Endodermal cell (in vitro differentiated cells): Measurements from ENCODE around the gene OR2V2. TPM values are rescaled to one million over a fixed set of nuclear protein-coding genes. Genes with fewer than 3 reads are reported as not detected.

Experiments used
- DNase-seq: peaks from one replicate; pipeline ENCODE4 v3.0.0-alpha.2; 2017
- H3K27ac ChIP-seq: 2 replicates; pipeline ENCODE4 v1.5.1; 2013; ENCODE audit warnings: mild to moderate bottlenecking, low read depth, low read length, moderate library complexity
- H3K27me3 ChIP-seq: 2 replicates; pipeline ENCODE4 v1.6.1; 2013; ENCODE audit warnings: mild to moderate bottlenecking, low read length, moderate library complexity; ENCODE audit not compliant: insufficient read depth, control insufficient read depth, poor library complexity, severe bottlenecking
- H3K36me3 ChIP-seq: 2 replicates; pipeline ENCODE4 v1.7.0; 2013; ENCODE audit warnings: mild to moderate bottlenecking, low read length, moderate library complexity; ENCODE audit not compliant: control insufficient read depth, insufficient read depth
- H3K4me1 ChIP-seq: one replicate; pipeline ENCODE4 v1.7.0; 2013; ENCODE audit warnings: low read length; ENCODE audit not compliant: control insufficient read depth, insufficient read depth
- H3K4me3 ChIP-seq: 2 replicates; pipeline ENCODE4 v1.5.1; 2013; ENCODE audit warnings: mild to moderate bottlenecking, low read length, moderate library complexity
- H3K9ac ChIP-seq: 2 replicates; pipeline ENCODE4 v1.6.1; 2013; ENCODE audit warnings: mild to moderate bottlenecking, low read length, moderate library complexity; ENCODE audit not compliant: poor library complexity, severe bottlenecking; ENCODE audit errors: extremely low read depth
- H3K9me3 ChIP-seq: 2 replicates; pipeline ENCODE4 v1.6.1; 2013; ENCODE audit warnings: mild to moderate bottlenecking, low read length, moderate library complexity; ENCODE audit not compliant: control insufficient read depth
- H3K27ac Mint-ChIP-seq: 2 replicates; pipeline ENCODE4 v1.8.0; 2020; ENCODE audit warnings: mixed read lengths
- H3K27me3 Mint-ChIP-seq: 2 replicates; pipeline ENCODE4 v1.8.0; 2021; ENCODE audit warnings: mild to moderate bottlenecking, mixed read lengths; ENCODE audit not compliant: insufficient read depth
- H3K36me3 Mint-ChIP-seq: 2 replicates; pipeline ENCODE4 v1.8.0; 2020; ENCODE audit warnings: low read depth, mixed read lengths
- H3K4me1 Mint-ChIP-seq: 2 replicates; pipeline ENCODE4 v1.8.0; 2020; ENCODE audit warnings: mixed read lengths
- H3K4me3 Mint-ChIP-seq: 2 replicates; pipeline ENCODE4 v1.8.0; 2020; ENCODE audit warnings: mild to moderate bottlenecking, moderate library complexity, mixed read lengths
- H3K9me3 Mint-ChIP-seq: 2 replicates; pipeline ENCODE4 v1.8.0; 2020; ENCODE audit warnings: mild to moderate bottlenecking, mixed read lengths
- WGBS, 2 experiments: methylation state at CpG; one replicate each; pipeline versions ENCODE4 v1.1.5 to v1.1.7; 2013; ENCODE audit warnings: missing lambda C conversion rate in 2 of 2, mixed read lengths in 1 of 2; ENCODE audit not compliant: insufficient coverage in 1 of 2, insufficient read length in 1 of 2; 5-methylcytosine and 5-hydroxymethylcytosine counted together
- total RNA-seq, 2 donors: library from RNA; stranded (reverse); fragmentation: NEBNext Ultra II Directional in 1 of 2; extraction: Animal tissue kit (Norgen Biotek cat#: 25700) in 1 of 2; gene quantifications; 2 replicates in 1 of 2; 3 replicates in 1 of 2; pipeline ENCODE4 v1.2.1, GENCODE V29; 2021
- TF ChIP-seq, protein P1 (sequence below): fragments of 200-600 bp; sonication (generic); conservative IDR thresholded peaks from 2 replicates; pipeline ENCODE4 v1.5.0; 2021; ENCODE audit warnings: antibody characterized with exemption, mild to moderate bottlenecking

OR2V2 gene
- total RNA-seq, 2 donors from 2014 or later: not detected

DNA sequence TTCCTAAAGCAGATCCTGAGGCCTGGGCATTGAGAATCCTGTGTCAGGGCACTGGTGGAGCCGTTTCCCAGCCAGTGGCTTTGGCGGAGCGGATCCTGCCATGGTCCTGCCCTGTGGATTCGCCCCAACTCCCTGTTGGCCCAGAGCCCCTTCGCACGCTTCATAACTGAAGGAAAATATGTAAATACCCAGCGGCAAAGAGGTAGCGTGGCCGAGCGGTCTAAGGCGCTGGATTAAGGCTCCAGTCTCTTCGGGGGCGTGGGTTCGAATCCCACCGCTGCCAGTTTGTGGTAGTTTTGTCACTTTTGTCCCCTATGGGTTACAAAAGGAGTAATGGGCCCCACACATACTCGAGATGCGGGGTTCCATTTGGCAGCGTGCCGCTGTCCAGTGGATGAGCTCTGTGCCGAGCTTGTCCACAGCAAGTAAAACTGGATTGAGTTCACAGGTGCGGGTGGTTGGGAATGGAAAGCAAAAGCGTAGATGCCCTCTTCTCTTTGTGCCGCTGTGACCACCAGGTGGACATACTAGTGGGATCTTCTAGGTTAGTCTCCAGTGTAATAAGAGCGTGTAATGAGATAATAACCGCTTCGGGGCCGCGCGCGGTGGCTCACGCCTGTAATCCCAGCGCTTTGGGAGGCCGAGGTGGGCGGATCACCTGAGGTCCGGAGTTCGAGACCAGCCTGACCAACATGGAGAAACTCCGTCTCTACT lies 40.3 kb downstream of the OR2V2 start:
- no peaks in the 10 kb centered on the region for H3K36me3 Mint-ChIP-seq
- peaks cover 30% of the 10 kb centered on the region for H3K27me3 Mint-ChIP-seq
- peak overlapping the region; percentile 94 for H3K27ac Mint-ChIP-seq
- 1% methylated on average over 28 to 37 of the region's 37 CpGs for WGBS, 2 experiments
- TF ChIP-seq, protein P1, sequence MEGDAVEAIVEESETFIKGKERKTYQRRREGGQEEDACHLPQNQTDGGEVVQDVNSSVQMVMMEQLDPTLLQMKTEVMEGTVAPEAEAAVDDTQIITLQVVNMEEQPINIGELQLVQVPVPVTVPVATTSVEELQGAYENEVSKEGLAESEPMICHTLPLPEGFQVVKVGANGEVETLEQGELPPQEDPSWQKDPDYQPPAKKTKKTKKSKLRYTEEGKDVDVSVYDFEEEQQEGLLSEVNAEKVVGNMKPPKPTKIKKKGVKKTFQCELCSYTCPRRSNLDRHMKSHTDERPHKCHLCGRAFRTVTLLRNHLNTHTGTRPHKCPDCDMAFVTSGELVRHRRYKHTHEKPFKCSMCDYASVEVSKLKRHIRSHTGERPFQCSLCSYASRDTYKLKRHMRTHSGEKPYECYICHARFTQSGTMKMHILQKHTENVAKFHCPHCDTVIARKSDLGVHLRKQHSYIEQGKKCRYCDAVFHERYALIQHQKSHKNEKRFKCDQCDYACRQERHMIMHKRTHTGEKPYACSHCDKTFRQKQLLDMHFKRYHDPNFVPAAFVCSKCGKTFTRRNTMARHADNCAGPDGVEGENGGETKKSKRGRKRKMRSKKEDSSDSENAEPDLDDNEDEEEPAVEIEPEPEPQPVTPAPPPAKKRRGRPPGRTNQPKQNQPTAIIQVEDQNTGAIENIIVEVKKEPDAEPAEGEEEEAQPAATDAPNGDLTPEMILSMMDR: peak; percentile 69
- H3K4me1 Mint-ChIP-seq: peaks cover 4% of the 10 kb centered on the region
- no peaks in the 10 kb centered on the region for H3K4me1 ChIP-seq
- peak overlapping the region; percentile 45 for H3K9ac ChIP-seq
- H3K36me3 ChIP-seq: no peaks in the 10 kb centered on the region
- peak overlapping the region; percentile 90 for H3K4me3 Mint-ChIP-seq
- no peaks in the 10 kb centered on the region for H3K9me3 ChIP-seq
- DNase-seq: peak; percentile 95
- peak overlapping the region; percentile 100 for H3K4me3 ChIP-seq
- peaks cover 6% of the 10 kb centered on the region for H3K9me3 Mint-ChIP-seq
- H3K27me3 ChIP-seq: peaks cover 20% of the 10 kb centered on the region
- no peak overlapping the region for H3K27ac ChIP-seq

DNA sequence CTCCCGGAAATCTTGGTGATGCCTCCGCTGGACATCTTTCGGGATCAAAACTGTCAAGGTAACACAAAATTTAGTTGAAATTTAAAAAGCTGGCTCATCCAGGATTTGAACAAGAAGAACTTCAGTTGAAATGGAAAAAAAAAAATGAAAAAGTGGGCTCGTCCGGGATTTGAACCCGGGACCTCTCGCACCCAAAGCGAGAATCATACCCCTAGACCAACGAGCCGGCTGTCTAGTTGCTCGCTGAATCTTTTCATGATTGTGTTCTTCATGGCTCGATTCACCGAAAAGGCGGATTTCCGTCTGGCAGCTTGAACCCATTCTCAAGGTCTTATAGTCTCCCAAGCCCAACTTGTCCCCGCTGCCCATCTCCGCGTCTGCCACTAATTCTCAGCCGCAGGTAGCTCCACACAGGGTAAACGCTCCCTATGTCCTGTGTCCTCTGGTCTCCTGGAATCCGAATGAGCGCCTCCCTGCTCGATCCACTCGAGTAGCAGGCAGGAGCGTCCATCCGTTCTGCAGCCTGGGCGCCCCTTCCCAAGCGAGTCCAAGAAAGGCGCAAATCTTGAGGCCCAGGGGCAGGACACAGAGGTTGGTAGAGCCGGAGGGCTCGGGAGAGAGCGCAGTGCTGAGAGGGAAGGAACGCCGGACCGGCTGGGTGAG lies 41.4 kb downstream of the OR2V2 start:
- peaks cover 20% of the 10 kb centered on the region for H3K27me3 ChIP-seq
- H3K4me3 ChIP-seq: peak overlapping the region; percentile 100
- TF ChIP-seq, protein P1: no peak
- H3K9ac ChIP-seq: peak overlapping the region; percentile 73
- DNase-seq: peak; percentile 94
- Mint-ChIP-seq H3K27ac (peak overlapping the region; percentile 94), H3K4me1 (peaks cover 4% of the 10 kb centered on the region), H3K9me3 (peaks cover 3% of the 10 kb centered on the region), H3K36me3 (no peaks in the 10 kb centered on the region), H3K4me3 (peak overlapping the region; percentile 90), H3K27me3 (peaks cover 38% of the 10 kb centered on the region)
- no peaks in the 10 kb centered on the region for H3K36me3 ChIP-seq
- no peaks in the 10 kb centered on the region for H3K4me1 ChIP-seq
- no peak overlapping the region for H3K27ac ChIP-seq
- WGBS, 2 experiments: 0 to 1% methylated on average over 33 to 35 of the region's 35 CpGs
- H3K9me3 ChIP-seq: no peaks in the 10 kb centered on the region

DNA sequence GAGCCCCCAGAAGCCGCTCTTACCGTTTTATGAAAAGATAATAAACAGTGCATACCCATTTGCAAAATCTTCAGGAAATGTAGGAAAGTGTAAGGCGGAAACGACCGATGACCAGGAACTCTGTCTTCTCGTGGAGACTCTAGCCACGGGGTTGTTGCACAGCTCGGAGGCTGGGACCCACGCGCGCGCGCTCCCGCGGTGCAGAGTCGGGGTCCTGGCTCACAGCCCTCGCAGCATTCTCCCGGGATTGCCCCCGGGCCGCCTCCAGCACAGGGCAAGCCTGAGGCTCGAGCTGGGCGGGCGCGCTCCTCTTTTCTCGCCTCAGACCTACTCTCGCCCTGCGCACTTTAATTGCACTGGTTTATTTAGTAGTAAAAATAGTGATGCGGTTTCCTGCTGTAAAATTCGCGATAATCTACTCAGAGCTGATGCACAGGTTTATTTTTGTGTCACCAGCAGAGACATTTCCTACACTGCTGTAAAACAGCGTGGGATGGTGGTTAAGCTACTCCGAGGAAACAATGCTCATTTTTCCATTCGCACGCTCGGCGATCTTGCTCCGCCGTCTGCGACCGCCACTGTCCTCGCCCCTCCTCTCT lies 42.1 kb downstream of the OR2V2 start:
- Histone ChIP-seq H3K27ac (no peak overlapping the region), H3K4me3 (peak overlapping the region; percentile 100), H3K27me3 (peaks cover 20% of the 10 kb centered on the region), H3K9ac (no peak overlapping the region), H3K4me1 (no peaks in the 10 kb centered on the region), H3K36me3 (no peaks in the 10 kb centered on the region), H3K9me3 (no peaks in the 10 kb centered on the region)
- peak overlapping the region; percentile 90 for H3K4me3 Mint-ChIP-seq
- H3K27ac Mint-ChIP-seq: no peak overlapping the region
- peaks cover 2% of the 10 kb centered on the region for H3K4me1 Mint-ChIP-seq
- no peak for DNase-seq
- peaks cover 44% of the 10 kb centered on the region for H3K27me3 Mint-ChIP-seq
- whole genome bisulfite sequencing, 2 experiments: 1 to 2% methylated on average over 16 to 41 of the region's 41 CpGs
- H3K9me3 Mint-ChIP-seq: no peaks in the 10 kb centered on the region
- no peaks in the 10 kb centered on the region for H3K36me3 Mint-ChIP-seq
- TF ChIP-seq, protein P1: no peak
